HepG2 (cell line): ENCODE results near the gene MIPEP. TPM values are rescaled to one million over a fixed set of nuclear protein-coding genes. Genes with fewer than 3 reads are reported as not detected.
A peak's percentile ranks its signal among the peaks of the same experiment; 100 is the strongest.
"Not testable (repeated sequence)": the region's sequence is repeated elsewhere in the genome, so short reads cannot be mapped to it uniquely, and the experiment has no call there.

Experiments
- ATAC-seq: fragments of 200-7000 bp; cut with Tn5 transposase; 3 replicates; pipeline ENCODE4 v1.9.1; 2020; ENCODE audit warnings: mild to moderate bottlenecking, moderate library complexity
- BruUV-seq: library from RNA; stranded (reverse); fragments of 400-500 nt; replicated peaks from 2 replicates; lab custom pipeline; 2021; lab: Mats Ljungman, UMichigan
- CTCF ChIA-PET: fragments of 300-600 bp; formaldehyde crosslinking; extraction: SDS; loops from one replicate; lab custom pipeline; 2021; ENCODE audit warnings: low total read pairs, inconsistent platforms, low intra/inter-chr PET ratio; lab: Yijun Ruan, JAX
- POLR2A ChIA-PET: fragments of 350-600 bp; sonication (Branson Sonifier 250); formaldehyde crosslinking; loops from one replicate; lab custom pipeline; 2020; ENCODE audit warnings: antibody characterized with exemption, inconsistent platforms; lab: Yijun Ruan, JAX
- DNase-seq: peaks from one replicate; pipeline ENCODE4 v3.0.0-alpha.2; 2015; ENCODE audit warnings: low spot score
- FAIRE-seq: peaks from 3 replicates; lab custom pipeline; 2011; peaks lifted over from hg19 to GRCh38; lab: Jason Lieb, UNC
- H2AFZ ChIP-seq: one replicate; pipeline ENCODE4 v1.6.1; 2011; ENCODE audit warnings: low read length, inconsistent platforms
- H3K27ac ChIP-seq: fragments of 300-600 bp; 3 replicates; pipeline ENCODE4 v1.8.0; 2011; ENCODE audit warnings: mixed run types, mild to moderate bottlenecking, mixed read lengths, low read length, inconsistent platforms; ENCODE audit not compliant: insufficient read depth; ENCODE audit errors: extremely low read length
- H3K27me3 ChIP-seq, 2 experiments: fragments of 200-600 bp in 1 of 2; 2 replicates in 1 of 2; 3 replicates in 1 of 2; pipeline versions ENCODE4 v1.6.0 to v1.8.0; 2011; ENCODE audit warnings: low read length in 2 of 2, mild to moderate bottlenecking in 2 of 2, moderate library complexity in 2 of 2, inconsistent platforms in 1 of 2; ENCODE audit not compliant: insufficient read depth in 2 of 2, control insufficient read depth in 1 of 2
- H3K36me3 ChIP-seq, 2 experiments: fragments of 200-600 bp in 1 of 2; replicated peaks in 1 of 2; 2 replicates in 1 of 2; 3 replicates in 1 of 2; pipeline versions ENCODE4 v1.5.1 to v1.8.0; 2011; ENCODE audit warnings: low read length in 2 of 2, inconsistent platforms in 1 of 2; ENCODE audit not compliant: insufficient read depth in 2 of 2, control insufficient read depth in 1 of 2
- H3K4me1 ChIP-seq: 2 replicates; pipeline ENCODE4 v1.5.1; 2012; ENCODE audit warnings: low read length, inconsistent platforms; ENCODE audit not compliant: insufficient read depth
- H3K4me2 ChIP-seq: 2 replicates; pipeline ENCODE4 v1.6.0; 2011; ENCODE audit warnings: low read depth, low read length, inconsistent platforms
- H3K4me3 ChIP-seq, 3 experiments: fragments of 200-600 bp in 1 of 3; sonication (generic), shearing (Covaris generic) in 1 of 3; replicated peaks in 1 of 3; 2 replicates each; pipeline ENCODE4 v1.5.1; 2011 to 2016; ENCODE audit warnings: low read length in 3 of 3, inconsistent platforms in 2 of 3, low read depth in 2 of 3, mild to moderate bottlenecking in 2 of 3, control low read depth in 1 of 3, mixed read lengths in 1 of 3; ENCODE audit not compliant: insufficient read depth in 1 of 3
- H3K79me2 ChIP-seq: one replicate; pipeline ENCODE4 v1.6.1; 2011; ENCODE audit warnings: low read length, inconsistent platforms; ENCODE audit not compliant: insufficient read depth
- H3K9ac ChIP-seq: 2 replicates; pipeline ENCODE4 v1.6.0; 2011; ENCODE audit warnings: mild to moderate bottlenecking, low read depth, low read length, inconsistent platforms; ENCODE audit not compliant: insufficient read depth
- H3K9me3 ChIP-seq: 2 replicates; pipeline ENCODE4 v1.5.1; 2012; ENCODE audit warnings: mild to moderate bottlenecking, low read length
- H4K20me1 ChIP-seq: 2 replicates; pipeline ENCODE4 v1.6.0; 2011; ENCODE audit warnings: inconsistent platforms, mild to moderate bottlenecking, low read length, moderate library complexity; ENCODE audit not compliant: insufficient read depth
- BORCS8-MEF2B ChIP-seq: sonication (generic); formaldehyde crosslinking; IDR thresholded peaks from 2 replicates; pipeline ENCODE4 v1.8.0; 2022; ENCODE audit warnings: mild to moderate bottlenecking, missing genetic modification reagents
- ERF ChIP-seq: IDR thresholded peaks from 2 replicates; pipeline ENCODE4 v1.6.1; 2018; ENCODE audit warnings: missing biosample characterization, missing genetic modification reagents
- GMEB1 ChIP-seq: sonication (generic); formaldehyde crosslinking; IDR thresholded peaks from 2 replicates; pipeline ENCODE4 v1.5.1; 2020; ENCODE audit warnings: missing genetic modification reagents, mild to moderate bottlenecking, borderline replicate concordance
- MXD4 ChIP-seq: IDR thresholded peaks from 2 replicates; pipeline ENCODE4 v1.6.1; 2016; ENCODE audit warnings: mild to moderate bottlenecking, missing biosample characterization, missing genetic modification reagents
- RFXANK ChIP-seq: IDR thresholded peaks from 2 replicates; pipeline ENCODE4 v1.6.1; 2016
- RXRB ChIP-seq: IDR thresholded peaks from 2 replicates; pipeline ENCODE4 v1.6.1; 2016; ENCODE audit warnings: borderline replicate concordance, missing genetic modification reagents, missing compliant biosample characterization
- SRF ChIP-seq: IDR thresholded peaks from 2 replicates; pipeline ENCODE4 v1.6.1; 2011; ENCODE audit warnings: mild to moderate bottlenecking, low read depth, low read length, moderate library complexity
- STAT5B ChIP-seq: sonication (generic); formaldehyde crosslinking; IDR thresholded peaks from 2 replicates; pipeline ENCODE4 v1.4.0; 2020; ENCODE audit warnings: missing genetic modification reagents
- TCF7 ChIP-seq: sonication (generic); IDR thresholded peaks from 2 replicates; pipeline ENCODE4 v1.6.1; 2016; ENCODE audit warnings: antibody characterized with exemption, low read depth
- TP53 ChIP-seq: sonication (generic); formaldehyde crosslinking; conservative IDR thresholded peaks from 2 replicates; pipeline ENCODE4 v1.4.0; 2020; ENCODE audit warnings: missing genetic modification reagents
- ZNF224 ChIP-seq: sonication (generic); formaldehyde crosslinking; IDR thresholded peaks from 2 replicates; pipeline ENCODE4 v1.5.0; 2020; ENCODE audit warnings: mild to moderate bottlenecking, missing genetic modification reagents
- ZNF256 ChIP-seq: sonication (generic); formaldehyde crosslinking; conservative IDR thresholded peaks from 2 replicates; pipeline ENCODE4 v1.4.0; 2020; ENCODE audit warnings: missing genetic modification reagents
- ZNF564 ChIP-seq: sonication (generic); formaldehyde crosslinking; IDR thresholded peaks from 2 replicates; pipeline ENCODE4 v1.8.1; 2023; ENCODE audit warnings: mild to moderate bottlenecking, missing genetic modification reagents
- ZSCAN25 ChIP-seq: sonication (generic); formaldehyde crosslinking; IDR thresholded peaks from 2 replicates; pipeline ENCODE4 v1.8.0; 2022; ENCODE audit warnings: mild to moderate bottlenecking, missing genetic modification reagents
- WGBS: methylation state at CpG from one replicate; pipeline ENCODE4 v1.1.6; 2017; ENCODE audit warnings: low lambda C conversion rate; 5-methylcytosine and 5-hydroxymethylcytosine counted together
- in situ Hi-C: cut with HindIII; loops from 2 replicates; pipeline ENCODE4 v1.10.0; 2017; ENCODE audit warnings: low pct_unique_long_range_greater_than_20kb; ENCODE audit not compliant: extremely low pct_ligation_motif_present
- intact Hi-C: fragments of 100-400 bp; cut with micrococcal nuclease; formaldehyde crosslinking; loops from one replicate; pipeline ENCODE4 v1.10.0; 2022; ENCODE audit not compliant: unreplicated experiment
- polyA plus RNA-seq, 8 experiments: library from polyadenylated mRNA; depleted of rRNA in 3 of 8; stranded (reverse) in 7 of 8; unstranded in 1 of 8; fragments of >200 nt; fragmentation: Illumina TruSeq in 4 of 8; extraction: Trizol in 4 of 8; gene quantifications; 2 replicates each; pipeline versions ENCODE4 v1.2.1 to v1.2.3, GENCODE V29; 2011 to 2016; ENCODE audit warnings: low read depth in 4 of 8, missing spikeins in 1 of 8, mixed read lengths in 1 of 8; ENCODE audit not compliant: insufficient read depth in 1 of 8
- total RNA-seq, 5 experiments: library from RNA; depleted of rRNA; stranded (reverse); fragments of >200 nt; fragmentation: Illumina TruSeq; extraction: Trizol; gene quantifications; 2 replicates each; pipeline ENCODE4 v1.2.3, GENCODE V29; 2016; ENCODE audit warnings: low read depth in 1 of 5

MIPEP gene
- total and polyA plus RNA-seq, 2 of the 13 experiments (the other 11 are each of a cell fraction or from before 2014, with no cell fraction given), result 9.3 to 24.1 TPM

GRCh38 chr13:23893791-23894190, 4.6 kb upstream of the MIPEP start:
- H3K27ac ChIP-seq, H4K20me1 ChIP-seq, H3K27me3 ChIP-seq, DNase-seq, H3K4me2 ChIP-seq, H3K4me3 ChIP-seq, H3K9me3 ChIP-seq, FAIRE-seq, H2AFZ ChIP-seq, H3K9ac ChIP-seq, BruUV-seq, CTCF ChIA-PET, ATAC-seq, H3K79me2 ChIP-seq, POLR2A ChIA-PET, H3K36me3 ChIP-seq, intact Hi-C loops: not testable (repeated sequence)
- H3K4me1 ChIP-seq, result peaks cover 20% of the 10 kb centered on the region
- in situ Hi-C loops, result loop anchor here (25.0 kb wide), 1 partner anchor 306 kb away; no protein-coding TSS in a partner anchor
- no CpG with 5 or more reads among the region's 4 CpGs for WGBS

- H3K9ac ChIP-seq, result peak overlapping the region; percentile 4; the same call in 1 of the 2 replicates
- H3K27ac ChIP-seq, result no peak overlapping the region
- H2AFZ ChIP-seq, result peak overlapping the region; percentile 79
- intact Hi-C loops (loop anchor here (5.0 kb wide), 2 partner anchors 313 to 423 kb away; no protein-coding TSS in a partner anchor), in situ Hi-C loops (loop anchor here (25.0 kb wide), 1 partner anchor 303 kb away; no protein-coding TSS in a partner anchor)
- peak overlapping the region; percentile 52 to 100 (median 78) for H3K4me3 ChIP-seq
- peaks cover 0 to 3% of the 10 kb centered on the region in 2 experiments; a peak in 1 of 5 replicates for H3K36me3 ChIP-seq
- peaks cover 35% of the 10 kb centered on the region for H3K4me1 ChIP-seq
- no peaks in the 10 kb centered on the region; a peak in 1 of 5 replicates for H3K27me3 ChIP-seq
- WGBS, result 22% methylated on average over 15 of the region's 15 CpGs
- ChIA-PET CTCF (interaction anchor here (1.1 to 2.2 kb wide), 3 partner anchors 14 to 423 kb away, joined by 3 to 10 read pairs (median 4); no protein-coding TSS in a partner anchor), POLR2A (no interaction called here)
- ATAC-seq, result peak; percentile 35
- BruUV-seq, result TSS peak; percentile 36
- peak overlapping the region; percentile 94 for H3K4me2 ChIP-seq
- peaks cover 4% of the 10 kb centered on the region for H3K79me2 ChIP-seq
- H3K9me3 ChIP-seq, result no peaks in the 10 kb centered on the region
- peak; percentile 34 for FAIRE-seq
- no peaks in the 10 kb centered on the region for H4K20me1 ChIP-seq
- DNase-seq, result no peak
- TF ChIP-seq RFXANK (CRISPR knock-in tag) (no peak), MXD4 (no peak), SRF (no peak), ZNF564 (CRISPR knock-in tag) (no peak), ZNF256 (no peak), BORCS8-MEF2B (CRISPR knock-in tag) (no peak), ZNF224 (no peak), GMEB1 (CRISPR knock-in tag) (peak; percentile 3; the same call in 1 of the 2 replicates), ERF (no peak), ZSCAN25 (CRISPR knock-in tag) (no peak), RXRB (CRISPR knock-in tag) (no peak), STAT5B (no peak), TP53 (CRISPR knock-in tag) (peak; percentile 3; the same call in 1 of the 2 replicates), TCF7 (no peak)
Measured at GRCh38 chr13:23889615-23890607, 711 bp upstream of the MIPEP start.
